ENCODE results near the gene PTGDS.

GRCh38 chr9:136956604-136957003 is 20.7 kb upstream of the PTGDS start:
- TF ChIP-seq POLR2A (IDR thresholded peaks at IDR 0.05) (no peak), CTCF (IDR thresholded peaks at IDR 0.05) (no peak)
